ENCODE results near the gene BAIAP3. TPM values are rescaled to one million over a fixed set of nuclear protein-coding genes. Genes with fewer than 3 reads are reported as not detected.

BAIAP3 gene
- total RNA-seq, 2 experiments from 2014 or later = 0.24 to 0.63 TPM

GRCh38 chr16:1372292-1372950 is 39.0 kb downstream of the BAIAP3 start:
- CTCF ChIA-PET = no interaction called here
- POLR2A ChIA-PET = no interaction called here
- Mint-ChIP-seq H3K27me3 (ENCODE audit: low read depth) (no peaks in the 10 kb centered on the region), H3K9me3 (ENCODE audit: insufficient read depth) (no peaks in the 10 kb centered on the region), H3K36me3 (ENCODE audit: low read depth) (no peaks in the 10 kb centered on the region), H3K4me1 (ENCODE audit: low read depth) (no peaks in the 10 kb centered on the region), H3K27ac (no peak overlapping the region), H3K4me3 (no peak overlapping the region)
- ATAC-seq = no peak
- DNase-seq = no peak

- no peaks in the 10 kb centered on the region for H3K27me3 Mint-ChIP-seq (ENCODE audit: low read depth)
- H3K4me3 Mint-ChIP-seq = no peak overlapping the region
- no peak overlapping the region for H3K27ac Mint-ChIP-seq
- H3K9me3 Mint-ChIP-seq (ENCODE audit: insufficient read depth) = no peaks in the 10 kb centered on the region
- peaks cover 15% of the 10 kb centered on the region for H3K4me1 Mint-ChIP-seq (ENCODE audit: low read depth)
- DNase-seq = no peak
- ChIA-PET POLR2A (no interaction called here), CTCF (interaction anchor here (0.9 kb wide), 1 partner anchor 11 kb away, joined by 3 read pairs; no protein-coding TSS in a partner anchor)
- no peak for ATAC-seq
- no peaks in the 10 kb centered on the region for H3K36me3 Mint-ChIP-seq (ENCODE audit: low read depth)
These were observed 41.2 kb downstream of the BAIAP3 start for GRCh38 chr16:1374418-1375297.

- H3K4me1 Mint-ChIP-seq (ENCODE audit: low read depth) = peaks cover 19% of the 10 kb centered on the region
- no peak overlapping the region for H3K4me3 Mint-ChIP-seq
- no peaks in the 10 kb centered on the region for H3K9me3 Mint-ChIP-seq (ENCODE audit: insufficient read depth)
- H3K27me3 Mint-ChIP-seq (ENCODE audit: low read depth) = no peaks in the 10 kb centered on the region
- no peaks in the 10 kb centered on the region for H3K36me3 Mint-ChIP-seq (ENCODE audit: low read depth)
- ATAC-seq (no peak), DNase-seq (no peak)
- ChIA-PET CTCF (interaction anchor here (0.9 kb wide), 1 partner anchor 12 kb away, joined by 3 read pairs; no protein-coding TSS in a partner anchor), POLR2A (no interaction called here)
- H3K27ac Mint-ChIP-seq = no peak overlapping the region
These were observed 41.8 kb downstream of the BAIAP3 start for GRCh38 chr16:1375298-1375640.

- Mint-ChIP-seq H3K27me3 (ENCODE audit: low read depth) (no peaks in the 10 kb centered on the region), H3K4me3 (no peak overlapping the region), H3K36me3 (ENCODE audit: low read depth) (no peaks in the 10 kb centered on the region), H3K9me3 (ENCODE audit: insufficient read depth) (no peaks in the 10 kb centered on the region), H3K4me1 (ENCODE audit: low read depth) (peaks cover 19% of the 10 kb centered on the region), H3K27ac (no peak overlapping the region)
- ATAC-seq (no peak), DNase-seq (no peak)
- CTCF ChIA-PET = no interaction called here
- POLR2A ChIA-PET = no interaction called here
These were observed 42.4 kb downstream of the BAIAP3 start for GRCh38 chr16:1375741-1376410.

GRCh38 chr16:1377406-1378010 is 44.1 kb downstream of the BAIAP3 start:
- POLR2A ChIA-PET = interaction anchor here (2.5 kb wide), 1 partner anchor 43 kb away, joined by 9 read pairs; the partner anchor contains the start of gene UQCC4
- ATAC-seq = no peak
- Mint-ChIP-seq H3K4me3 (no peak overlapping the region), H3K27me3 (ENCODE audit: low read depth) (no peaks in the 10 kb centered on the region), H3K9me3 (ENCODE audit: insufficient read depth) (no peaks in the 10 kb centered on the region), H3K27ac (no peak overlapping the region), H3K36me3 (ENCODE audit: low read depth) (peaks cover 1% of the 10 kb centered on the region), H3K4me1 (ENCODE audit: low read depth) (peaks cover 19% of the 10 kb centered on the region)
- CTCF ChIA-PET = no interaction called here
- DNase-seq = no peak

- peaks cover 1% of the 10 kb centered on the region for H3K36me3 Mint-ChIP-seq (ENCODE audit: low read depth)
- DNase-seq = no peak
- no peaks in the 10 kb centered on the region for H3K27me3 Mint-ChIP-seq (ENCODE audit: low read depth)
- ChIA-PET POLR2A (interaction anchor here (0.8 to 2.5 kb wide), 3 partner anchors 14 to 327 kb away, joined by 3 to 9 read pairs (median 3); partner anchors contain the start of gene UQCC4), CTCF (interaction anchor here (2.9 kb wide), 1 partner anchor 15 kb away, joined by 13 read pairs; no protein-coding TSS in a partner anchor)
- peaks cover 19% of the 10 kb centered on the region for H3K4me1 Mint-ChIP-seq (ENCODE audit: low read depth)
- H3K27ac Mint-ChIP-seq = peak overlapping the region; percentile 43
- H3K9me3 Mint-ChIP-seq (ENCODE audit: insufficient read depth) = no peaks in the 10 kb centered on the region
- ATAC-seq = no peak
- H3K4me3 Mint-ChIP-seq = peak overlapping the region; percentile 75
These were observed 44.8 kb downstream of the BAIAP3 start for GRCh38 chr16:1378087-1378803.

- ATAC-seq (no peak), DNase-seq (peak; percentile 62)
- Mint-ChIP-seq H3K27ac (peak overlapping the region; percentile 41), H3K4me1 (ENCODE audit: low read depth) (peaks cover 19% of the 10 kb centered on the region), H3K9me3 (ENCODE audit: insufficient read depth) (no peaks in the 10 kb centered on the region), H3K4me3 (peak overlapping the region; percentile 75), H3K27me3 (ENCODE audit: low read depth) (no peaks in the 10 kb centered on the region), H3K36me3 (ENCODE audit: low read depth) (peaks cover 1% of the 10 kb centered on the region)
- POLR2A ChIA-PET = interaction anchor here (0.6 to 2.5 kb wide), 5 partner anchors 15 to 327 kb away, joined by 3 to 9 read pairs (median 3); partner anchors contain the start of gene UQCC4
- CTCF ChIA-PET = interaction anchor here (2.9 kb wide), 1 partner anchor 16 kb away, joined by 13 read pairs; no protein-coding TSS in a partner anchor
These were observed 45.4 kb downstream of the BAIAP3 start for GRCh38 chr16:1378804-1379303.

GRCh38 chr16:1379304-1380076 is 46.0 kb downstream of the BAIAP3 start:
- H3K4me1 Mint-ChIP-seq (ENCODE audit: low read depth) = peaks cover 19% of the 10 kb centered on the region
- DNase-seq (peak; percentile 74), ATAC-seq (peak; percentile 82)
- H3K9me3 Mint-ChIP-seq (ENCODE audit: insufficient read depth) = no peaks in the 10 kb centered on the region
- peaks cover 1% of the 10 kb centered on the region for H3K36me3 Mint-ChIP-seq (ENCODE audit: low read depth)
- H3K27me3 Mint-ChIP-seq (ENCODE audit: low read depth) = no peaks in the 10 kb centered on the region
- ChIA-PET POLR2A (interaction anchor here (0.6 to 2.5 kb wide), 5 partner anchors 17 to 159 kb away, joined by 3 to 9 read pairs (median 3); partner anchors contain the start of gene UQCC4), CTCF (interaction anchor here (1.1 to 2.9 kb wide), 2 partner anchors 16 to 80 kb away, joined by 3 to 13 read pairs; no protein-coding TSS in a partner anchor)
- H3K4me3 Mint-ChIP-seq = peak overlapping the region; percentile 75
- peak overlapping the region; percentile 57 for H3K27ac Mint-ChIP-seq

- CTCF ChIA-PET = interaction anchor here (1.1 to 2.9 kb wide), 2 partner anchors 17 to 79 kb away, joined by 3 to 13 read pairs; no protein-coding TSS in a partner anchor
- Mint-ChIP-seq H3K4me3 (peak overlapping the region; percentile 71), H3K27ac (peak overlapping the region; percentile 57), H3K36me3 (ENCODE audit: low read depth) (peaks cover 3% of the 10 kb centered on the region), H3K4me1 (ENCODE audit: low read depth) (peaks cover 19% of the 10 kb centered on the region), H3K27me3 (ENCODE audit: low read depth) (no peaks in the 10 kb centered on the region), H3K9me3 (ENCODE audit: insufficient read depth) (no peaks in the 10 kb centered on the region)
- no peak for ATAC-seq
- DNase-seq = no peak
- POLR2A ChIA-PET = interaction anchor here (0.9 to 2.5 kb wide), 4 partner anchors 16 to 69 kb away, joined by 3 to 9 read pairs (median 3); partner anchors contain the start of gene UQCC4
These were observed 46.8 kb downstream of the BAIAP3 start for GRCh38 chr16:1380195-1380594.
